ENCODE data around the gene DTNA. TPM values are rescaled to one million over a fixed set of nuclear protein-coding genes. Genes with fewer than 3 reads are reported as not detected.

The DTNA gene
- polyA plus RNA-seq, 1 donor from 2014 or later = 53.9 TPM

GRCh38 chr18:34773378-34773777 is 63.3 kb downstream of the DTNA start:
- Histone ChIP-seq H3K36me3 (ENCODE audit: insufficient read depth, low read length) (no peaks in the 10 kb centered on the region), H2AFZ (ENCODE audit: low read depth, low read length) (no peak overlapping the region), H3K27ac (ENCODE audit: low read length) (no peak overlapping the region), H4K20me1 (ENCODE audit: insufficient read depth) (no peaks in the 10 kb centered on the region), H3K9me3 (ENCODE audit: low read length) (no peaks in the 10 kb centered on the region), H3K4me3 (ENCODE audit: low read length) (no peak overlapping the region), H3F3A (ENCODE audit: insufficient read depth, low read length, poor library complexity, severe bottlenecking) (no peaks in the 10 kb centered on the region), H3K79me2 (replicated peaks; ENCODE audit: insufficient read depth, low read length) (no peaks in the 10 kb centered on the region), H3K9me2 (ENCODE audit: insufficient read depth, low read length) (no peaks in the 10 kb centered on the region), H3K9ac (ENCODE audit: low read length) (no peak overlapping the region), H3K27me3 (ENCODE audit: insufficient read depth, low read depth, low read length) (no peaks in the 10 kb centered on the region), H3K4me2 (ENCODE audit: low read length) (no peak overlapping the region)
- TF ChIP-seq POLR2AphosphoS5 (IDR thresholded peaks at IDR 0.05) (no peak), MXI1 (conservative IDR thresholded peaks at IDR 0.05; ENCODE audit: poor library complexity, severe bottlenecking) (no peak), EZH2 (IDR thresholded peaks at IDR 0.05; ENCODE audit: borderline replicate concordance, insufficient read depth, low read length, poor library complexity, severe bottlenecking) (no peak), CTCF (IDR thresholded peaks at IDR 0.05; ENCODE audit: poor library complexity, severe bottlenecking) (no peak), REST (IDR thresholded peaks at IDR 0.05; ENCODE audit: borderline replicate concordance) (no peak), TAF1 (IDR thresholded peaks at IDR 0.05; ENCODE audit: low read depth) (no peak), RAD21 (conservative IDR thresholded peaks at IDR 0.05) (no peak), EP300 (conservative IDR thresholded peaks at IDR 0.05; ENCODE audit: poor library complexity, severe bottlenecking) (no peak), SMC3 (conservative IDR thresholded peaks at IDR 0.05; ENCODE audit: poor library complexity) (no peak)

GRCh38 chr18:34773961-34774766 is 64.1 kb downstream of the DTNA start:
- Histone ChIP-seq H3K9me3 (ENCODE audit: low read length) (no peaks in the 10 kb centered on the region), H3K27me3 (ENCODE audit: insufficient read depth, low read depth, low read length) (no peaks in the 10 kb centered on the region), H3K9me2 (ENCODE audit: insufficient read depth, low read length) (no peaks in the 10 kb centered on the region), H3F3A (ENCODE audit: insufficient read depth, low read length, poor library complexity, severe bottlenecking) (no peaks in the 10 kb centered on the region), H3K36me3 (ENCODE audit: insufficient read depth, low read length) (no peaks in the 10 kb centered on the region), H3K4me2 (ENCODE audit: low read length) (no peak overlapping the region), H2AFZ (ENCODE audit: low read depth, low read length) (no peak overlapping the region), H3K79me2 (replicated peaks; ENCODE audit: insufficient read depth, low read length) (no peaks in the 10 kb centered on the region), H4K20me1 (ENCODE audit: insufficient read depth) (no peaks in the 10 kb centered on the region), H3K9ac (ENCODE audit: low read length) (no peak overlapping the region), H3K27ac (ENCODE audit: low read length) (no peak overlapping the region), H3K4me3 (ENCODE audit: low read length) (no peak overlapping the region)
- TF ChIP-seq POLR2AphosphoS5 (IDR thresholded peaks at IDR 0.05) (no peak), RAD21 (conservative IDR thresholded peaks at IDR 0.05) (no peak), EP300 (conservative IDR thresholded peaks at IDR 0.05; ENCODE audit: poor library complexity, severe bottlenecking) (no peak), SMC3 (conservative IDR thresholded peaks at IDR 0.05; ENCODE audit: poor library complexity) (no peak)
